ENCODE measurements around the gene PDIA3. TPM values are rescaled to one million over a fixed set of nuclear protein-coding genes. Genes with fewer than 3 reads are reported as not detected.
"Not testable (repeated sequence)": the region's sequence is repeated elsewhere in the genome, so short reads cannot be mapped to it uniquely, and the experiment has no call there.

The PDIA3 gene
- total and polyA plus RNA-seq, 2 donors (not counting 3 experiments of a cell fraction or from before 2014, with no cell fraction given), result 140 to 857 TPM

GRCh38 chr15:43800286-43801141 is 54.3 kb downstream of the PDIA3 start, which contains the start of gene HYPK:
Gene HYPK (plus strand): TSS chr15:43800599. CDS start chr15:43800623, 24 bp downstream.
- Histone ChIP-seq H3K9me1 (replicated peaks; ENCODE audit: control insufficient read depth, extremely low read depth, insufficient read depth, low read length) (no peaks in the 10 kb centered on the region), H3K36me3 (ENCODE audit: control insufficient read depth in 2 of 2, extremely low read depth in 1 of 2, insufficient read depth in 2 of 2, low read length in 2 of 2) (peaks cover 11 to 15% of the 10 kb centered on the region in 2 experiments), H3K27me3 (ENCODE audit: control insufficient read depth in 2 of 2, insufficient read depth in 2 of 2, low read length in 2 of 2) (no peaks in the 10 kb centered on the region), H3K27ac (ENCODE audit: insufficient read depth, low read depth, low read length) (peak within 1 kb of the TSS; percentile 45), H3K79me2 (ENCODE audit: control insufficient read depth, insufficient read depth, low read length) (peaks cover 12% of the 10 kb centered on the region), H3K4me3 (replicated peaks in 1 of 3; ENCODE audit: insufficient read depth in 1 of 3, low read depth in 1 of 3, low read length in 3 of 3) (peak within 1 kb of the TSS; percentile 78 to 94 (median 83)), H3K9ac (replicated peaks; ENCODE audit: extremely low read depth, insufficient read depth, low read length) (peak within 1 kb of the TSS; percentile 73), H3K4me2 (ENCODE audit: insufficient read depth, low read length) (peak within 1 kb of the TSS; percentile 77), H2AFZ (ENCODE audit: low read depth, low read length) (peak within 1 kb of the TSS; percentile 64), H3K4me1 (ENCODE audit: control insufficient read depth, extremely low read depth, insufficient read depth, low read length) (peaks cover 10% of the 10 kb centered on the region), H3K9me3 (replicated peaks; ENCODE audit: control insufficient read depth, insufficient read depth, low read length) (no peaks in the 10 kb centered on the region), H4K20me1 (replicated peaks; ENCODE audit: control insufficient read depth, extremely low read depth, insufficient read depth, low read length) (no peaks in the 10 kb centered on the region)
- dilution Hi-C loops (cut with MboI; ENCODE audit: extremely low pct_ligation_motif_present, low sequenced_read_pairs), result no loop called here
- FAIRE-seq (peak; percentile 97), DNase-seq (ENCODE audit: low read depth, low spot score) (peak; percentile 92)
- BruUV-seq (replicated peaks), result TSS peak; percentile 33
- TF ChIP-seq MAX (IDR thresholded peaks at IDR 0.05; ENCODE audit: insufficient read depth, insufficient read length) (peak; percentile 43), CTCF (IDR thresholded peaks at IDR 0.05; ENCODE audit: extremely low read depth in 1 of 2, insufficient read depth in 1 of 2, low read depth in 1 of 2, low read length in 2 of 2) (no peak), GATA2 (IDR thresholded peaks at IDR 0.05; ENCODE audit: insufficient read depth, insufficient read length, low read depth, low read length) (no peak), MYC (IDR thresholded peaks at IDR 0.05; ENCODE audit: low read depth, low read length) (peak; percentile 27), POLR2AphosphoS5 (IDR thresholded peaks at IDR 0.05; ENCODE audit: insufficient read depth, low read depth, low read length) (peak; percentile 96), EZH2 (IDR thresholded peaks at IDR 0.05; ENCODE audit: borderline replicate concordance, low read depth, low read length, severe bottlenecking) (no peak), JUN (IDR thresholded peaks at IDR 0.05; ENCODE audit: borderline replicate concordance, insufficient read depth, insufficient read length, low read depth) (no peak), FOS (IDR thresholded peaks at IDR 0.05; ENCODE audit: borderline replicate concordance, insufficient read depth, low read length) (peak; percentile 10), POLR2A (IDR thresholded peaks at IDR 0.05; ENCODE audit: low read depth, low read length) (peak; percentile 96)
- ChIA-PET POLR2A (interaction anchor here (0.6 to 1.1 kb wide), 3 partner anchors 24 to 52 kb away, joined by 4 to 7 read pairs (median 4); partner anchors contain the start of genes ELL3 and MFAP1), CTCF (interaction anchor here (1.1 kb wide), 1 partner anchor 9 kb away, joined by 4 read pairs; no protein-coding TSS in a partner anchor)
- intact Hi-C loops (cut with micrococcal nuclease), result no loop called here

GRCh38 chr15:43802676-43803075 is 56.4 kb downstream of the PDIA3 start:
- H3K4me1 ChIP-seq (ENCODE audit: control insufficient read depth, extremely low read depth, insufficient read depth, low read length); H3K9me1 ChIP-seq (replicated peaks; ENCODE audit: control insufficient read depth, extremely low read depth, insufficient read depth, low read length); H3K4me2 ChIP-seq (ENCODE audit: insufficient read depth, low read length); DNase-seq (ENCODE audit: low read depth, low spot score); POLR2A ChIA-PET; dilution Hi-C loops (cut with MboI; ENCODE audit: extremely low pct_ligation_motif_present, low sequenced_read_pairs); H2AFZ ChIP-seq (ENCODE audit: low read depth, low read length); intact Hi-C loops (cut with micrococcal nuclease); H3K27me3 ChIP-seq (ENCODE audit: control insufficient read depth in 2 of 2, insufficient read depth in 2 of 2, low read length in 2 of 2); H3K27ac ChIP-seq (ENCODE audit: insufficient read depth, low read depth, low read length); H3K4me3 ChIP-seq (replicated peaks in 1 of 3; ENCODE audit: insufficient read depth in 1 of 3, low read depth in 1 of 3, low read length in 3 of 3); FAIRE-seq; BruUV-seq (replicated peaks); CTCF ChIA-PET; H3K9me3 ChIP-seq (replicated peaks; ENCODE audit: control insufficient read depth, insufficient read depth, low read length); H3K9ac ChIP-seq (replicated peaks; ENCODE audit: extremely low read depth, insufficient read depth, low read length); H4K20me1 ChIP-seq (replicated peaks; ENCODE audit: control insufficient read depth, extremely low read depth, insufficient read depth, low read length): not testable (repeated sequence)
- Histone ChIP-seq H3K36me3 (ENCODE audit: control insufficient read depth in 2 of 2, extremely low read depth in 1 of 2, insufficient read depth in 2 of 2, low read length in 2 of 2) (peaks cover 9 to 17% of the 10 kb centered on the region in 2 experiments), H3K79me2 (ENCODE audit: control insufficient read depth, insufficient read depth, low read length) (peaks cover 12% of the 10 kb centered on the region)
